CD14-positive monocyte (primary cell): ENCODE results near the gene SAT1. TPM values are rescaled to one million over a fixed set of nuclear protein-coding genes. Genes with fewer than 3 reads are reported as not detected.

Experiments
- DNase-seq, 3 donors: peaks; one replicate each; pipeline ENCODE4 v3.0.0-alpha.2; 2011 to 2022
- H2AFZ ChIP-seq: 2 replicates; pipeline ENCODE4 v1.6.0; 2012; ENCODE audit warnings: mild to moderate bottlenecking, low read depth, low read length, inconsistent platforms; ENCODE audit not compliant: insufficient read depth, poor library complexity, severe bottlenecking
- H3K27ac ChIP-seq, 2 donors: 1 replicate in 1 of 2; 2 replicates in 1 of 2; pipeline ENCODE4 v1.5.1; 2012 to 2013; ENCODE audit warnings: low read length in 2 of 2, control low read depth in 1 of 2, inconsistent platforms in 1 of 2, low read depth in 1 of 2, mild to moderate bottlenecking in 1 of 2
- H3K27me3 ChIP-seq, 2 donors: one replicate each; pipeline versions ENCODE4 v1.6.0 to v1.6.1; 2011 to 2013; ENCODE audit warnings: low read length in 2 of 2; ENCODE audit not compliant: control insufficient read depth in 2 of 2, insufficient read depth in 2 of 2
- H3K36me3 ChIP-seq, 2 donors: replicated peaks in 1 of 2; 1 replicate in 1 of 2; 2 replicates in 1 of 2; pipeline versions ENCODE4 v1.5.1 to v1.6.1; 2012 to 2013; ENCODE audit warnings: low read length in 2 of 2, control low read depth in 1 of 2, inconsistent platforms in 1 of 2, mild to moderate bottlenecking in 1 of 2; ENCODE audit not compliant: insufficient read depth in 2 of 2, control insufficient read depth in 1 of 2
- H3K4me1 ChIP-seq, 2 donors: 1 replicate in 1 of 2; 2 replicates in 1 of 2; pipeline versions ENCODE4 v1.5.1 to v1.6.1; 2012 to 2013; ENCODE audit warnings: low read length in 2 of 2, control low read depth in 1 of 2, inconsistent platforms in 1 of 2, mild to moderate bottlenecking in 1 of 2, moderate library complexity in 1 of 2; ENCODE audit not compliant: insufficient read depth in 2 of 2, control insufficient read depth in 1 of 2
- H3K4me2 ChIP-seq: replicated peaks from 2 replicates; pipeline ENCODE3; 2012; ENCODE audit warnings: low read length, moderate library complexity, mild to moderate bottlenecking; ENCODE audit not compliant: poor library complexity, severe bottlenecking; ENCODE audit errors: extremely low read depth
- H3K4me3 ChIP-seq, 3 experiments: fragments of 200-600 bp in 1 of 3; sonication (generic) in 1 of 3; replicated peaks in 1 of 3; 1 replicate in 2 of 3; 2 replicates in 1 of 3; pipeline ENCODE4 v1.5.1; 2011 to 2013; ENCODE audit warnings: low read length in 3 of 3, mild to moderate bottlenecking in 3 of 3, control low read depth in 2 of 3, low read depth in 2 of 3, inconsistent platforms in 1 of 3, moderate library complexity in 1 of 3
- H3K79me2 ChIP-seq: 2 replicates; pipeline ENCODE4 v1.6.0; 2012; ENCODE audit warnings: mild to moderate bottlenecking, control low read depth, inconsistent platforms, low read length, moderate library complexity; ENCODE audit not compliant: insufficient read depth
- H3K9ac ChIP-seq: 2 replicates; pipeline ENCODE4 v1.6.0; 2017; ENCODE audit warnings: low read length, mild to moderate bottlenecking; ENCODE audit not compliant: insufficient read depth, poor library complexity, severe bottlenecking
- H3K9me3 ChIP-seq, 2 donors: replicated peaks in 1 of 2; 1 replicate in 1 of 2; 2 replicates in 1 of 2; pipeline versions ENCODE4 v1.5.1 to v1.6.1; 2012 to 2013; ENCODE audit warnings: low read length in 2 of 2, control low read depth in 1 of 2; ENCODE audit not compliant: control insufficient read depth in 1 of 2, insufficient read depth in 1 of 2
- H4K20me1 ChIP-seq: 2 replicates; pipeline ENCODE4 v1.6.0; 2012; ENCODE audit warnings: mild to moderate bottlenecking, low read length, control low read depth, moderate library complexity; ENCODE audit not compliant: insufficient read depth
- H3K27ac Mint-ChIP-seq, 7 donors: one replicate each; pipeline ENCODE4 v1.8.0; 2020; ENCODE audit warnings: mild to moderate bottlenecking in 7 of 7, mixed read lengths in 7 of 7, moderate library complexity in 6 of 7, inconsistent platforms in 2 of 7
- H3K27me3 Mint-ChIP-seq, 3 donors: one replicate each; pipeline ENCODE4 v1.8.0; 2021 to 2022; ENCODE audit warnings: low read depth in 3 of 3, mild to moderate bottlenecking in 3 of 3, mixed read lengths in 3 of 3, moderate library complexity in 3 of 3, inconsistent platforms in 1 of 3
- H3K36me3 Mint-ChIP-seq, 2 donors: one replicate each; pipeline ENCODE4 v1.8.0; 2020; ENCODE audit warnings: mixed read lengths in 2 of 2, inconsistent platforms in 1 of 2, mild to moderate bottlenecking in 1 of 2
- H3K4me1 Mint-ChIP-seq: one replicate; pipeline ENCODE4 v1.8.0; 2020; ENCODE audit warnings: mild to moderate bottlenecking, mixed read lengths
- H3K4me3 Mint-ChIP-seq, 2 donors: one replicate each; pipeline ENCODE4 v1.8.0; 2020; ENCODE audit warnings: mild to moderate bottlenecking in 2 of 2, mixed read lengths in 2 of 2, moderate library complexity in 1 of 2
- H3K9me3 Mint-ChIP-seq, 7 donors: one replicate each; pipeline ENCODE4 v1.8.0; 2020 to 2022; ENCODE audit warnings: mixed read lengths in 7 of 7, mild to moderate bottlenecking in 6 of 7, moderate library complexity in 6 of 7, inconsistent platforms in 2 of 7
- CTCF ChIP-seq: fragments of 200-600 bp; IDR thresholded peaks from one replicate; pipeline ENCODE4 v1.8.0; 2022; ENCODE audit warnings: antibody characterized with exemption, mild to moderate bottlenecking
- WGBS: methylation state at CpG from one replicate; pipeline ENCODE4 v1.1.5; 2013; ENCODE audit warnings: missing lambda C conversion rate; ENCODE audit not compliant: insufficient coverage; 5-methylcytosine and 5-hydroxymethylcytosine counted together
- intact Hi-C, 2 donors: fragments of 100-400 bp; cut with micrococcal nuclease; formaldehyde crosslinking; loops; one replicate each; pipeline versions ENCODE4 v1.15.0 to v1.15.1; 2023
- polyA plus RNA-seq, 3 donors: library from polyadenylated mRNA; depleted of rRNA in 1 of 3; unstranded in 2 of 3; stranded (reverse) in 1 of 3; fragments of 300-500 nt in 2 of 3; fragments of >200 nt in 1 of 3; fragmentation: Illumina TruSeq in 2 of 3; gene quantifications; 1 replicate in 2 of 3; 2 replicates in 1 of 3; pipeline ENCODE4 v1.2.3, GENCODE V29; 2012 to 2021

Gene SAT1
- polyA plus RNA-seq, 3 donors, result 897 to 7,815 (median 970) TPM

GRCh38 chrX:23759821-23760220 is 23.2 kb upstream of the SAT1 start:
- H4K20me1 ChIP-seq, result no peaks in the 10 kb centered on the region
- no peak overlapping the region for H3K9ac ChIP-seq
- H3K36me3 ChIP-seq, result no peaks in the 10 kb centered on the region
- H3K9me3 ChIP-seq, result no peaks in the 10 kb centered on the region
- Mint-ChIP-seq H3K4me1 (peaks cover 4% of the 10 kb centered on the region), H3K27ac (no peak overlapping the region), H3K4me3 (no peak overlapping the region), H3K27me3 (peaks cover 0 to 11% (median 0%) of the 10 kb centered on the region in 3 donors), H3K36me3 (no peaks in the 10 kb centered on the region), H3K9me3 (peaks cover 0 to 5% (median 0%) of the 10 kb centered on the region in 7 donors)
- H3K4me1 ChIP-seq, result peaks cover 0 to 3% of the 10 kb centered on the region in 2 donors
- no peak overlapping the region for H3K4me2 ChIP-seq
- no peak overlapping the region for H3K4me3 ChIP-seq
- intact Hi-C loops, result no loop called here
- no peak for DNase-seq
- no peak overlapping the region for H3K27ac ChIP-seq
- no peaks in the 10 kb centered on the region for H3K79me2 ChIP-seq
- H3K27me3 ChIP-seq, result no peaks in the 10 kb centered on the region
- WGBS, result no CpG with 5 or more reads among the region's 2 CpGs
- no peak for TF ChIP-seq CTCF
- H2AFZ ChIP-seq, result no peak overlapping the region

GRCh38 chrX:23764188-23764984 is 18.6 kb upstream of the SAT1 start:
- peaks cover 0 to 6% (median 1%) of the 10 kb centered on the region in 3 donors for H3K27me3 Mint-ChIP-seq
- intact Hi-C loops, result no loop called here
- Histone ChIP-seq H2AFZ (no peak overlapping the region), H3K4me1 (peaks cover 0 to 3% of the 10 kb centered on the region in 2 donors), H3K4me3 (no peak overlapping the region), H3K79me2 (no peaks in the 10 kb centered on the region), H3K27me3 (no peaks in the 10 kb centered on the region), H3K4me2 (no peak overlapping the region), H3K9ac (no peak overlapping the region), H3K9me3 (no peaks in the 10 kb centered on the region), H3K27ac (no peak overlapping the region), H3K36me3 (no peaks in the 10 kb centered on the region), H4K20me1 (no peaks in the 10 kb centered on the region)
- H3K9me3 Mint-ChIP-seq, result peaks cover 0 to 21% (median 5%) of the 10 kb centered on the region in 7 donors
- no peaks in the 10 kb centered on the region for H3K4me1 Mint-ChIP-seq
- H3K36me3 Mint-ChIP-seq, result no peaks in the 10 kb centered on the region
- H3K4me3 Mint-ChIP-seq, result no peak overlapping the region
- no peak for DNase-seq
- no peak overlapping the region for H3K27ac Mint-ChIP-seq
- 100% methylated on average over 1 of the region's 4 CpGs for WGBS
- TF ChIP-seq CTCF, result no peak
